KG1 (cell line): ENCODE results near the gene UBAP2.

Source experiments
- DNase-seq: peaks from one replicate; lab custom pipeline; 2025; lab: John Stamatoyannopoulos, UW

The UBAP2 gene

DNA sequence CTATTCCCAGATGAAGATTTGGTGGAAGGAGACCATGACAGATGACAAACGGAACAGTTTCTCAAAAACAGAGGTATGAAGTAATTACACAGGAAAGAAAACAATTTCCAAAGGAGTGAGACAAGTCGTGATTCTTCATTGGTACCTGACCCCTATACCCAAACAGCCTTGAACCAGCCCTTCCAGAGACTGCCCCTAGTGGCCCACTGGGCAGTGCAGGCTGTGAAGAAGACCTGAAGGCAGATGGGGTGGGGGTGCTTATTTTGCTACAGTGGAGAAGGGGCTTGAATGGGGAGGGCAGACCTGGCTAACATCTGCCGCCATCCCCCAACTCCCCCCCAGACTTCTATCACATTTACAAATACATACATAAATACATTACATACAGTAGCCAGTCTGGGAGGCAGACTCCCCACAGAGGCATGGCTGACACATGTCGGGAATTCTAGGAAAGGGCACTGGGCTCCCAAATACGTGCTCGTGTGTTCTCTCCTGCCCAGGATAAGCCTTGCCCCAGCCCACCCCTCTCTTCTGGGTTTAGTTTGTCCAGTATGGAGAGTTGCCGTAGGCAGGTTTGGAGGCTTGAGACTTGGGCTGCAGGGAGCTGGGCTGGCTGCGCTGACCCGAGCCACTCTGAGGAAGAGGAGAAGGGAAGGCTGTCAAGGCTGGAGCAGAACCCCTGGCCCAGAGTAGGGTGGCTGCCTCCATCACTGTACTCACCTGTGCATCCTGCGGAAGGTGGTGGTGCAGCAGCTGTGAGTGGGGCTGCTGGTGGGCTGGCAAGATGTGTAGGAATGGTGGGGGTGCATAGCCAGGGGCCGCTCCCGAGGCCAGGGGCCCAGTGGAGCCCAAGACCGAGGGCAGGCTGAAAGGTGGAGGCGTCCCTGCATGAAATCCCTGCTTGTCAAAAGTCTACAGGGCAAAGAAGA is 126.5 kb downstream of the UBAP2 start:
- no peak for DNase-seq

DNA sequence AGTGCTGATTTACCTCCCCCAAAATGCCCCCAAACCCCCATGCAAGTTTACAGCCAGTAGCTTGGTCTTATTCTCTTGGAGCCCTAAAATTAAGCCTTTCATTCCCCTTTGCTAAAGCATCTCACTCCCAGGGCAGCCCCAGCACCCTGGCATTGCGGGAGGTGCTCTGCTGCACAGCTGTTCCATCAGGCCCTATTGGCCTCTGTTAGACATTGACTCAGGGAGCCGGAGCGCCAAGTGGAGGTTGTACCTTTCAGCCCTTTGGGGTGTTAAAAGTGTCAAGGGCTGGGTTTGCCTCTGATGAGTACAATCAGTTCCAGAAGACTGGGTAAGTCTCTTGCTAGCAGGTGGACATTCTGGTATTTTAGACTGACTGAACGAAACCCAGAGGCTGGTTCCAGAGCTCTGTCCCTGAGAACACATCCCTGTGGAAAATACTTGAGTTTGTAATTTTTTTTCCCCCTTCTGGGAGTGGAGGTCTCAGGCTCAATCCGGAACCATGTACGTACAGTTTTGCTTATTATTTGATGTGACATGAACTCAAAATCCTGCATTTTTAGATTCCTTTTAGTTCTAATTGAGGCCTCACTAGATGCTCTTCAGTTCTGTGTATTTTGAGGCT is 129.3 kb downstream of the UBAP2 start:
- no peak for DNase-seq

DNA sequence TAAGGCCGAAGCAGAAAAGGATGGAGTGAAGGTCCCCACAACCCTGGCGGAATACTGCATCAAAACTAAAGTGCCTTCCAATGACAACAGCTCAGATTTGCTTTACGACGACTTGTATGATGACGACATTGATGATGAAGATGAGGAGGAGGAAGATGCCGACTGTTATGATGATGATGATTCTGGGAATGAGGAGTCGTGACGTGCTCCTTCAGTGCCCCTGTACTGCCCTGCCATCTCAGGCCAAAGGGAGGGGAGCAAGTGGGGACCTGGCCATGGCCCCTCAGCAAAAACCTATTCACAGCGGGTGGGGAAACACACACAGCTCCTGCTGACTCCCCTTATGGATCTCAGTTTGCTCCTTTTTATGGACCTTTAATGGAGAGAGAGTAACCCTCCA is 131.7 kb downstream of the UBAP2 start:
- DNase-seq = no peak

DNA sequence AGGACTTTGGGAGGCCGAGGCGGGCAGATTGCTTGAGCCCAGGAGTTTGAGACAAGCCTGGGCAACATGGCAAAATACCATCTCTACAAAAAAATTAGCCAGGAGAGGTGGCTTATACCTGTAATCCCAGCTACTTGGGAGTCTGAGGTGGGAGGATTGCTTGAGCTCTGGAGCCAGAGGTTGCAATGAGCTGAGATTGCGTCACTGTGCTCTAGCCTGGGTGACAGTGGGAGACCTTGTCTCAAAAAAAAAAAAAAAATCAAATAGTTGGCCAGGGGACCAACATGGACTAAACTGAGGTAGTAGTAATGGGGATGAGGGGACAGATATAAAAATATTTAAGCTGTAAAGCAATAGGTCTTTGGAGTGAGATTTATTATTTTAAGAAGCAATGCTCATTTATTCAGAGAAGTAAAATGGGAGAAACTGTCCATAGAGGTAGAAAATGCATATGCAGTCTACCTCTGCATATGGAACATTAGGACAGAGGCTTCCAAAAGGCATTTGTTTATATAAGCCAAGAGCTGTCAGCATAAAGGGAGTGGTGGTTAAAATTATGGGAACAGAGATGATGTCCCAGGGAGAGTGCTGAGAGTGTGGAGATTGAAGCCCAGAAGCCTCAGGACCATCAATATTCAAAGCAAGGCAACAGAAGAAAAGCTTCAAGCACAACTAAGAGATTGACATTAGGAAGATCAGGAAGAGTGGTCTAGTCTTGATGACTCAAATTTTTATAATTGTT is 133.6 kb downstream of the UBAP2 start:
- DNase-seq = no peak

DNA sequence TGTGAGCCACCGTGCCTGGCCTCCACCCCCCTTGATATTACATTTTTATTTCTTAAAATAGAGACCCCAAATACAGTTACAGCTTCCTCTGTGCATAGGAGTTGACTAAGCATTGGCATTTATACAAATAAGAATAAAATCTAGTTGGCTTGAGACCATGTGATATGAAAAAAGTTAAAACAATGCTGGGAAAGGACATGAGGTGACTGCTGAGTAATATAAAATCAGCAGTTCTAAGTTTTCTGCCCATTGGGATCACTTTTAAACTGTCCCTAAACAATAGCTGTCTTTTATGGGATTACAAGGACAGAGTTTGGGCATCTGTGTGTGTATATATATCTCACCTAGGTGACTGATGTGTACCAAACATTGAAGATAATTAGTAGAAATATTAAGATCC is 135.1 kb downstream of the UBAP2 start:
- DNase-seq = no peak

DNA sequence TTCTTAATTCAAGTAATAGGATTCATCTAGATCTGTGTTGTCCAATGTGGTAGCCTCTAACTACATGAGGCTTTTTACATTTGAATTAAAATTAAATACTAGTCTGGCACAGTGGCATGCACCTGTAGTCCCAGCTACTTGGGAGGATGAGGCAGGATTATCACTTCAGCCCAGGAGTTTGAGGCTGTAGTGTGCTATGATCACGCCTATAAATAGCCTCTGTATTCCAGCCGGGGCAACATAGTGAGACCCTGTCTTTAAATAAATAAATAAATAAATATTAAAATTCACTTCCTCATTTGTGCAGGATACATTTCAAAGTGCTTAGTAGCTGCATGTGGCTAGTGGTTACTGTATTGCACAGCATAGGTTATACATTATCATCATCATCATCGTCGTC is 139.9 kb downstream of the UBAP2 start:
- no peak for DNase-seq

DNA sequence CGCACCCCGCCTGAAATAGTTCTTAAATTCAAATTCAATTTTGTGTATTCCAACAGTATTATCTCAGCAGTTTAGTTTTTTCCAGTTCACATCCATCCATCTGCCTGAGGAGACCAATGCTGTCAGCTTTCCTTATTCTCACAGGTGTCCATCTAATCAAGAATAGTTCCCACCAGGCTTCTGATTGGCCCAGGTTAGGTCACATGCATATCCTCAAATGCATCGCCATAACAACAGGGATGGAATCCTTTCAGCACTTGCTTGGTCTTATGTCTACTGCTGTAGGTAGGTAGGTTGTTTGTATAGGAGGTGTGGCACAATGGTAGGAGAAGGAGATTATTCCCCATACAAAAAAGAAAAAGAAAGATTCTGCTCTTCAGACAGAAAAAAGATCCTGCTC is 140.6 kb downstream of the UBAP2 start:
- no peak for DNase-seq

DNA sequence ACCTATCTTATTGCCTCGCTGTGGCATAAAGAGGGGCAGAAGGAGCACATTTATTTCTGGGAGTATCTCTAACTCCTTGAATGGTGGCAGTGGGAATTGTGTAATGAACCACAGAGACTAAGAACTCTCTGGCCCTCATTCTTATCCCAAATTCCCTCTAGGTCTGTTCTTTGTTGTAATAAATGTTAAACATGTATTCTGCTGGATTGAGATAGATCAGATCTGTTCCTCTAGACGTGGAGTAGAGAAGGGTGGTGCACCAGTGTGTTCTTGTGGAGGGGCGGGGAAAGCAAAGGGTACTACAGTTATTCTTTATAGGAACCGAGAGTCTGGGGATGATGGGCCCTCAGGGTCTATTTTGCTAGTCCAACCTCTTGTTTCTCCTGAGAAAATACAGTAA is 141.3 kb downstream of the UBAP2 start:
- DNase-seq = no peak

DNA sequence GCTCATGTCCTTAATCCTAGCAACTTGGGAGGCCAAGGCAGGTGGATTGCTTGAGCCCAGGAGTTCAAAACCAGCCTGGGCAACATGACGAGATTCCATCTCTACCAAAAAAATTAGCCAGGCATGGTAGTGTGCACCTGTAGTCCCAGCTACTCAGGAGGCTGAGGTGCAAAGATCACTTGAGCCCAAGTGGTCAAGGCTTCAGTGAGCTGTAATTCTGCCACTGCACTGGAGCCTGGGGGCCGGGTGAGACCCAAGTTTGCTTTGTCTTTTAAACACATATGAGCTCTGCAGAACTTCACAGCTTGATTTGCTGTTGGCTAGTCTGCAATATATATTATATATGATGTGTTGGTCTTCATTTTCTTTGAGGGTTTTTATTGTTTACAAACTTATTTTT is 141.9 kb downstream of the UBAP2 start:
- no peak for DNase-seq

DNA sequence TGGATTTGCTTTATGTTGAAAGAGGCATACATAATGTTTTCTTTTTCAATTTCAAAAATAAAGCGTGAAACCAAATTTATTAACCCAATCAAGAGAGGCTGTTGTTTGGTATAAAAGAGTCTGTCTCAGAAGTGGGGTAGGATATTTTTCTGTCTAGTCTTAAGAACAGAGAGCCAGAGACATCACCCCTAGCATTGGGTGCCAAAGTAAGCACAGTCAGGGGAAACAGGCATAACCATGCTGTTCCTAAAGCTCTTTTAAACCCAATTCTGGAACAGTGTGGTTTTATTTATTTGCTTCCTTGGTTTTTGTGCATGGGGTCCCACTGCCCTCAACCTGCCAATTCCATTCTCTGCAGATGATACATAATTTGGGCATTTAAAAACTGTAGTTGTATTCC is 143.6 kb downstream of the UBAP2 start:
- no peak for DNase-seq

DNA sequence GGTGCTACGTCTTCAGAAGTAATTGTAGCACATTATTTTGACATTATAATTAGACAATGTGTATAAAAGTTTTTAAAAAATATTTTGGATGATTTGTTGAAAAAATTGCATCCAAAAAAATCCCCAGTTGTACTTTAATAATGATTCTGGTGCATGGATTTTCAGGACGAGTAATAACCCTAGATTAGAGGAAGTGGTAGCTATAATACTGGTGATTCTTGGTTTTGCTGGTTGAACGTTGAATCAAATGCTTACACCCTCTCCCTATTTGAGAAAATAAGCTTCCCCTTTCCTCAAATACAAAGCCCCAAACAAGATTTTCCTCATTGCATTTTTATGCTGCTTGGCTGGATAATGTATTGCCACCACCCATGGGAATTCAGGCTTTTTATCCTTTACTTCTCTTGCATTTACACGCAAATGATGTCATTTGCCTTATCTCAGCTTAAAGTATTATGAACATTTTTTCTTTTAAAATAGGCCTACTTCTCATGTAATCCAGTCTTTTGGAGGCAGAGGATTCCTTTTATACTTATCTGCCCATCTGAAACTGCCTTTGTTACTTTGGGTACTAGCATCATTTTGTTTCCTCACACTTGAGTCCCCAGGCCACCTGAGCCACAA is 145.4 kb downstream of the UBAP2 start:
- DNase-seq = no peak

DNA sequence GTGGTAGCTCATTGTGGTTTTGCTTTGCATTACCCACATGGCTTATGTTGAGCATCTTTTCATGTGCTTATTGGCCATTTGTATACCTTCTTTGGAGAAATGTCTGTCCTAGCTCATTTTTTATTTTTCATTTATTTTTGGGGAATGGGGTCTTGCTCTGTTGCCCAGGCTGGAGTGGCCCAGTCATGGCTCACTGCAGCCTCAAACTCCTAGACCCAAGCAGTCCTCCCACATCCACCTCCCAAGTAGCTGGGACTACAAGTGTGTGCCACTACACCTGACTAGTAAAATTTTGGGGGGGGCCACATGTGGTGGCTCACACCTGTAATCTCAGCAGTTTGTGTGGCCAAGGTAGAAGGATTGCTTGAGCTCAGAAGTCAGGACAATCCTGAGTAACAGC is 154.4 kb downstream of the UBAP2 start:
- DNase-seq = no peak

DNA sequence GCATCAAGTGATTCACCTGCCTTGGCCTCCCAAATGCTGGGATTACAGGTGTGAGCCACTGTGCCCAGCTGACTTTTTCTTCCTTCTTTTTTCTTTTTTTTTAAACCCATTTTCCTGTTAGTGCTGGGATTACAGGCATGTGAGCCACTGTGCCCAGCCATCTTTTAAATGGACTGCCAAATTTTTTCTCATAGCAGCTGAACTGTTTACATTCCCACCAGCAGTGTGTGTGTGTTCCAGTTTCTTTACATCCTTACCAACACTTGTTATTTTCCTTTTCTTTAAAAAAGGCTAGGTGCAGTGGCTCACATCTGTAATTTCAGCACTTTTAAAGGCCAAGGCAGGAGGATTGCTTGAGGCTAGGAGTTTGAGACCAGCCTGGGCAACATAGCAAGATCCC is 154.8 kb downstream of the UBAP2 start:
- no peak for DNase-seq

DNA sequence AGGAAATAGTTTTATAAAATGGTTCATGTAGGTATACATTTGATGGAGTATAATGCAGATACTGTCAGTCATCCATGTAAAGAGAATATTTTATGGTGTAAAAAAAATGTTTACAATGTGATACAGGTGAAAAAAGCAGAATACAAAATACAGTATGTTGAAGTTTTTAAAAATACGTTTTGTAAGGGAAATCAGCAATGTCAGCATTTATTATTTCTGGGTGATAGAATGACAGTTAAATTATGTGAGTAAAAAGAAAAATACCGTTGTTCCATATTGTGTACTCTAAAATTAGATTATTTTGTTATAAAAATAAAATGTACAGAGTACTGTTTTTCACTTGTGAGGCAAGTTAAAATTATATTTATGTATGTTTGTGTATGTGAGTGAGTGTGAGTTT is 162.7 kb downstream of the UBAP2 start:
- no peak for DNase-seq

DNA sequence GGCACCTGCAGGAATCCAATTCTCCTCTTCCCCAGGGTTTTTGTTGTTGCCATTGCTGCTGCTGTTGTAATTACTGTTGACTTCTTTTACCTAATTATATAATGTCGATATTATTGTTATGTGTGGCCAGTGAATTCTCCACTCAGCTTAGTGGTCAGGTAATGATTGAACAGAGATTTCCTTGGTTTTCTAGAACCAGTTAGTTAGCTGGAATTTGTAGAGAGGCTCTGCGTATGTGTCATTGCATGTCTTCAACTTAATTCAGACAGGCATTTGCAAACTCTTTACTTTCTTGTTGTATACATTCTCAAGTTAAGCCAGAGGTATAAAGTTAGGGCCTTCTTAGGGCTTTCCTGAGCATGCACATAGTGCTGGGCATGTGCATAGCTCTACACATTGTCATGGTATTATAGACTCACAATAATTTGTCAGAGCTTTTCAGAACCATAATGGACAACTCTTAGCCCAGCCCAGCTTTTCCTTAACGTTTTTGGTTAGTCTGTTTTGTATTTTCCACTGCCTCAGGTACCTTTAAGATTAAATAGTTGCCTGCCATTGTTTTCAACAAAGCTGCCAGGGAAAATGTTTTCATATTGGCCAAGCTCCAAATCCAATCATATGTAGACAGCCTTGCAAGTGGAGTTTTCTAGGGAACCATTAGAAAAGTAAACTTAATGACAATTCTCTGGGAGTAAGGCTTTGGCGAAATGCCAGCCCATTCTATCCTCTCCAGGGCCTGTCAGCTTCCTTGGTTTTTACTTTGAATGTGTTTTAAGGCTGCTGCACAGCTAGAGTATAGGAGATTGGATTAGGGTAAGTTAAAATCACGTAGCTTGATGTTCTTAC is 163.6 kb downstream of the UBAP2 start:
- no peak for DNase-seq

DNA sequence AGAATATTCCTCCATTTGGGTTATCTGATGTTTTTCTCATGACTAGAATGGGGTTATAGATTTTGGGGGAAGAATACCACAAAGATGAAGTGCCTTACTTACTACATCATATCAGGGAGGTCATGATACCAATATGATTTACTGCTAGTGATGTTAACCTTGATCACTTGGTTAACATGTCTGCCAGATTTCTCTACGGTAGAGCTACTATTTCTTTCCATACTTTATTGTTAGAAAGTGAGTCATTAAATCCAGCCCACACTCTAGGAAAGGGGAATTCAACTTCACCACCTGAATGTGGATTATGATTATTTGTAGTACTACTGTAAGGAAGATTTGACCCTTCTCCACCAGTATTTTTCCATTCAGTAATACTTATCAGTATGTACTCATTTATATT is 167.1 kb downstream of the UBAP2 start:
- DNase-seq = no peak

DNA sequence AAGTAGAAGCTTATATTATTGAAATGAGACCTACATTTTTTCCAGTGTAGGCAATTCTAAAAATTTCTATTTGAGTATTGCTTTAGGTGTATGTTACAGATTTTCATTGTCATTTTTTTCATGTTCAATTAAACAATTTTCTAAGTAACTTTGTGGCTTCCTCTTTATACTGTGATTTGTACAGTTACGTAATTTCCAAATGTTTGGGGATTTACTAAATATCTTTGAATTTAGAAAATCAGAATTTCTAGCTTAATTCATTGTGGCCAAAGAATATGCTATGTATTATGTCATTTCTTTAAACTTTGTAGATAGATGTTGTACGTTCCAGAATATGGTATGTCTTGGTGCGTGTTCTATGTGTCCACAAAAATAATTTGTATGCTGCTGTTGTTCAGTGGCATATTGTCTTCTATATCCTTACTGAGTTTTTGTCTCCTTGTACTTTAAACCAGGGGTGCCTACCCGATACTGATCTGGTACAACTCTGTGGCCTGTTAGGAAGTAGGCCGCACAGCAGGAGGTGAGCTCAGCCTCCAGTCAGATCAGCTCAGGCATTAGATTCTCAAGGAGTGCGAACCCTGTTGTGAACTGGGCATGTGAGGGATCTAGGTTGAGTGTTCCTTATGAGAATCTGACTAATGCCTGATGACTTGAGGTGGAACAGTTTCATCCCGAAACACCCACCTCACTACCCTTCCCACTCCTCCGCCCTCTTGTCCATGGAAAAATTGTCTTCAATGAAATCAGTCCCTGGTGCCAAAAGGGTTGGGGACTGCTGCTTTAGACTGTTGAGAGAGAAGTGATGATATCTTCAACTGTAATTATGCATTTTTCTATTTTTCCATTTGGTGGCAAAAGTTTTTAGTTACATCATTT is 168.2 kb downstream of the UBAP2 start:
- no peak for DNase-seq

DNA sequence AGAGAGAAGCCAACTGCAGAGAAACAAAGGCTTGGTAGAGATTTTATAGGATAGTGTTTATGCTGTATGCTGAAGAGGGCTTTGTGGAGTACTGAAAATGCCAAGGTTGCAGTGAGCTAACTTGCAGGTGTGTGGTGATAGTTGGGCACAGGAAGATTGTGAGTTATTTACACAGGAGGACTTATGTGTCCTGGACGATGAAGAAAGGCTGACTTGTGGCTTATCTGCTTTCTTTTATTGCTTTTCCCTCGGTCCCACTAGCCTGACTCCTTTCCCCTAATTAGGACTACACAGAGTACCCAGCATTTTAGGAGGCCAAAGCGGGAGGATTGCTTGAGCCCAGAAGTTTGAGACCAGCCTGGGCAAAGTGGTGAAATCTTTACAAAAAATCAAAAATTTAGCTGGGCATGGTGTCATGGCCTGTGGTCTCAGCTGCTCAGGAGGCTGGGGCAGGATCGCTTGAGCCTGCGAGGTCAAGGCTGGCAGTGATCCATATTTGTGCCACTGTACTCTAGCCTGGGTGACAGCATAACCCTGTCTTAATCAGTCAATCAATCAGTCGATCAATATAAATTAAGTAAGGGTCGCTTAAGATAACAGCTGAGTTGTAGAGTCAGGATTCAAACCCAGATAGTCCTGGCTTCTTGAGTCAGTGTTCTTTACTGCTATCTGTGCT is 169.9 kb downstream of the UBAP2 start:
- no peak for DNase-seq

DNA sequence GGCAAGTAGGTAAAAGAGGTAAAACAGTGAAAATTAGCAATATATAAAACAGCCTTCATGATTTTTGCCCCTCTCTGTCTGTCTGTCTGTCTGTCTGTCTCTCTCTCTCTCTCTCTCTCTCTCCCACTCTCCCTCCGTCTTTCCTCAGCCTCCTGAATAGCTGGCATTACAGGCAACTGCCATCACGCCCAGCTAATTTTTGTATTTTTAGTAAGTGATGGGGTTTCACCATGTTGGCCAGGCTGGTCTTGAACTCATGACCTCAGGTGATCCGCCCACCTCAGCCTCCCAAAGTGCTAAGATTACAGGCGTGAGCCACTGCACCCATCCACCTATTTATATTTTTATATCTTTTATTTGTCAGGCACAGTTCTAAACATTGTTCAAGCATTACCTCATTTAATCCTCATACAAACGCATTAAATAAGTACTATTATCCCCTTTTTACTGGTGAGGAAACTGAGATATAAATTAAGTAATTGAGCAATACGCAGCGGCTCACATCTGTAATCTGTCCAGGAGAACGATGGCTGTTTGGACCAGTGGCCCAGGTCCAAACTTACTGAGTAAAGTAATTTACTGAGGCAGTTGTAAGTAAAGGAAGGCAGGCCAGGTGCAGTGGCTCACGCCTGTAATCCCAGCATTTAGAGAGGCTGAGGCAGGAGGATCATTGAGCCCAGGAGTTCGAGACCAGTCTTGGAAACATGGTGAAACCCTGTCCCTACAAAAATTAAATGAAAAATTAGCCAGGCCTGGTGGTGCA is 170.8 kb downstream of the UBAP2 start:
- no peak for DNase-seq
